K562 (cell line): ENCODE results near the gene DNAH9. TPM values are rescaled to one million over a fixed set of nuclear protein-coding genes. Genes with fewer than 3 reads are reported as not detected.

Experiments used
- ATAC-seq: fragments of 200-7000 bp; cut with Tn5 transposase; 3 replicates; pipeline ENCODE4 v1.9.1; 2020; ENCODE audit warnings: moderate library complexity
- BruUV-seq: library from RNA; stranded (reverse); fragments of 400-500 nt; replicated peaks from 2 replicates; lab custom pipeline; 2021; lab: Mats Ljungman, UMichigan
- CTCF ChIA-PET: fragments of 300-600 bp; formaldehyde crosslinking; extraction: SDS; loops from one replicate; lab custom pipeline; 2021; ENCODE audit warnings: low intra/inter-chr PET ratio; lab: Yijun Ruan, JAX
- POLR2A ChIA-PET: fragments of 300-600, 350-650 bp; sonication (Branson Sonifier 250); formaldehyde crosslinking; extraction: SDS; loops from one replicate; lab custom pipeline; 2021; ENCODE audit warnings: antibody characterized with exemption, inconsistent platforms; lab: Yijun Ruan, JAX
- DNase-seq, 4 experiments: peaks; one replicate each; pipeline versions ENCODE4 v3.0.0 to v3.0.0-alpha.2; 2011 to 2018; ENCODE audit warnings: low spot score in 3 of 4, mixed read lengths in 3 of 4; ENCODE audit errors: extremely low read depth in 1 of 4
- FAIRE-seq: peaks from 2 replicates; lab custom pipeline; 2011; peaks lifted over from hg19 to GRCh38; lab: Jason Lieb, UNC
- H2AFZ ChIP-seq: 2 replicates; pipeline ENCODE4 v1.6.0; 2011; ENCODE audit warnings: low read depth, low read length, control low read depth, inconsistent platforms
- H3K27ac ChIP-seq: fragments of 200-600 bp; 3 replicates; pipeline ENCODE4 v1.8.0; 2011; ENCODE audit warnings: low read depth, mild to moderate bottlenecking, control low read depth, inconsistent platforms, low read length, moderate library complexity, mixed read lengths; ENCODE audit errors: extremely low read depth
- H3K27me3 ChIP-seq, 2 experiments: fragments of 300-600 bp in 1 of 2; 2 replicates in 1 of 2; 3 replicates in 1 of 2; pipeline versions ENCODE4 v1.6.0 to v1.8.0; 2011; ENCODE audit warnings: inconsistent platforms in 2 of 2, low read length in 2 of 2, mild to moderate bottlenecking in 1 of 2, mixed read lengths in 1 of 2, moderate library complexity in 1 of 2; ENCODE audit not compliant: control insufficient read depth in 2 of 2, insufficient read depth in 2 of 2
- H3K36me3 ChIP-seq: fragments of 300-600 bp; 3 replicates; pipeline ENCODE4 v1.8.0; 2011; ENCODE audit warnings: mild to moderate bottlenecking, low read length, inconsistent platforms; ENCODE audit not compliant: control insufficient read depth, insufficient read depth
- H3K4me1 ChIP-seq, 2 experiments: fragments of 200-600 bp in 1 of 2; replicated peaks in 1 of 2; 2 replicates in 1 of 2; 3 replicates in 1 of 2; pipeline versions ENCODE4 v1.5.1 to v1.8.0; 2011; ENCODE audit warnings: inconsistent platforms in 2 of 2, low read length in 2 of 2, mild to moderate bottlenecking in 1 of 2, mixed read lengths in 1 of 2, moderate library complexity in 1 of 2; ENCODE audit not compliant: control insufficient read depth in 2 of 2, insufficient read depth in 2 of 2
- H3K4me2 ChIP-seq: 2 replicates; pipeline ENCODE4 v1.6.1; 2011; ENCODE audit warnings: low read length, control low read depth, inconsistent platforms, mixed read lengths; ENCODE audit not compliant: insufficient read depth
- H3K4me3 ChIP-seq: fragments of 200-600 bp; sonication (generic), shearing (Covaris generic); 2 replicates; pipeline ENCODE4 v1.5.1; 2016; ENCODE audit warnings: control low read depth, inconsistent platforms
- H3K79me2 ChIP-seq: fragments of 200-600 bp; 3 replicates; pipeline ENCODE4 v1.8.0; 2011; ENCODE audit warnings: low read length, inconsistent platforms; ENCODE audit not compliant: control insufficient read depth, insufficient read depth
- H3K9ac ChIP-seq, 2 experiments: 2 replicates each; pipeline versions ENCODE4 v1.6.0 to v1.6.1; 2011; ENCODE audit warnings: low read depth in 2 of 2, low read length in 2 of 2, control low read depth in 1 of 2, inconsistent platforms in 1 of 2, mild to moderate bottlenecking in 1 of 2, mixed read lengths in 1 of 2; ENCODE audit not compliant: insufficient read depth in 1 of 2
- H3K9me1 ChIP-seq: one replicate; pipeline ENCODE4 v1.6.0; 2011; ENCODE audit warnings: inconsistent platforms, mild to moderate bottlenecking, low read length, moderate library complexity; ENCODE audit not compliant: control insufficient read depth, insufficient read depth
- H3K9me3 ChIP-seq: replicated peaks from 2 replicates; pipeline ENCODE4 v1.5.1; 2011; ENCODE audit warnings: low read depth, low read length, inconsistent platforms; ENCODE audit not compliant: control insufficient read depth, insufficient read depth
- H4K20me1 ChIP-seq: replicated peaks from 2 replicates; pipeline ENCODE4 v1.6.1; 2011; ENCODE audit warnings: low read length, inconsistent platforms, mixed read lengths; ENCODE audit not compliant: control insufficient read depth, insufficient read depth
- ETV1 ChIP-seq: fragments of 450-650 bp; conservative IDR thresholded peaks from 2 replicates; pipeline ENCODE4 v1.6.1; 2016; ENCODE audit warnings: missing genetic modification characterization, control low read depth, low read depth, missing compliant biosample characterization
- KDM1A ChIP-seq, 2 experiments: fragments of 450-650 bp; IDR thresholded peaks; 2 replicates each; pipeline ENCODE4 v1.6.1; 2016; ENCODE audit warnings: mild to moderate bottlenecking in 2 of 2
- MEF2D ChIP-seq: conservative IDR thresholded peaks from 2 replicates; pipeline ENCODE4 v1.6.1; 2016; ENCODE audit warnings: low read depth, missing genetic modification characterization, missing compliant biosample characterization
- RNF219 ChIP-seq: fragments of 250-450 bp; sonication (Bioruptor Pico); IDR thresholded peaks from 2 replicates; pipeline ENCODE4 v1.5.0; 2022; ENCODE audit warnings: mild to moderate bottlenecking
- ZBTB40 ChIP-seq, 2 experiments: fragments of 450-650 bp in 1 of 2; sonication (generic) in 1 of 2; formaldehyde crosslinking in 1 of 2; IDR thresholded peaks; 2 replicates each; pipeline versions ENCODE4 v1.7.1 to v1.9.0; 2016 to 2022; ENCODE audit warnings: inconsistent platforms in 1 of 2, mild to moderate bottlenecking in 1 of 2, missing genetic modification reagents in 1 of 2
- ZNF140 ChIP-seq: fragments of 250-450 bp; sonication (Bioruptor Pico); IDR thresholded peaks from 2 replicates; pipeline ENCODE4 v1.8.0; 2021; ENCODE audit warnings: moderate library complexity, mild to moderate bottlenecking, inconsistent platforms
- ZNF146 ChIP-seq: IDR thresholded peaks from one replicate; pipeline ENCODE4 v1.6.1; 2018; ENCODE audit warnings: missing compliant biosample characterization; ENCODE audit not compliant: unreplicated experiment
- ZNF274 ChIP-seq: IDR thresholded peaks from 2 replicates; pipeline ENCODE4 v1.6.1; 2011; ENCODE audit warnings: low read depth, mild to moderate bottlenecking, low read length, moderate library complexity, borderline replicate concordance
- ZNF395 ChIP-seq: fragments of 200-800 bp; sonication (Bioruptor generic); IDR thresholded peaks from 2 replicates; pipeline ENCODE4 v1.6.1; 2017; ENCODE audit warnings: missing genetic modification characterization, missing compliant biosample characterization
- ZNF785 ChIP-seq: fragments of 250-450 bp; sonication (Bioruptor Pico); IDR thresholded peaks from 2 replicates; pipeline ENCODE4 v1.4.0; 2020; ENCODE audit warnings: mild to moderate bottlenecking
- WGBS: fragments of 100-300 bp; shearing (Covaris generic); methylation state at CpG from one replicate; pipeline ENCODE4 v1.1.6; 2016; ENCODE audit warnings: low coverage, mixed read lengths; ENCODE audit not compliant: insufficient coverage; ENCODE audit errors: missing lambda C conversion rate; 5-methylcytosine and 5-hydroxymethylcytosine counted together
- in situ Hi-C: fragments of 300-500 bp; cut with MboI; formaldehyde crosslinking; loops from 4 replicates; pipeline ENCODE4 v1.15.0; 2018; ENCODE audit warnings: inconsistent platforms, mixed read lengths
- intact Hi-C: fragments of 100-400 bp; cut with micrococcal nuclease; formaldehyde crosslinking; loops from 2 replicates; pipeline ENCODE4 v1.14.2; 2022
- polyA plus RNA-seq, 8 experiments: library from polyadenylated mRNA; depleted of rRNA in 4 of 8; stranded (reverse) in 5 of 8; unstranded in 3 of 8; fragments of >200 nt; fragmentation: Nextera tagmentation in 2 of 8; fragmentation: Illumina TruSeq in 1 of 8; extraction: Ambion mirVana in 2 of 8; extraction: Trizol in 1 of 8; gene quantifications; 2 replicates each; pipeline versions ENCODE4 v1.2.1 to v1.2.3, GENCODE V29; 2011 to 2014; ENCODE audit warnings: inconsistent platforms in 1 of 8, missing spikeins in 1 of 8
- total RNA-seq, 7 experiments: library from RNA; depleted of rRNA in 6 of 7; stranded (reverse); fragments of >200 nt in 6 of 7; fragmentation: Illumina TruSeq in 2 of 7; extraction: Trizol in 2 of 7; gene quantifications; 2 replicates each; pipeline versions ENCODE4 v1.2.1 to v1.2.3, GENCODE V29; 2011 to 2021; ENCODE audit warnings: low replicate concordance in 1 of 7

Gene DNAH9
- total and polyA plus RNA-seq, 9 of the 15 experiments (the other 6 are each of a cell fraction or from before 2014, with no cell fraction given), result not detected

GRCh38 chr17:11737313-11737679, 139.0 kb downstream of the DNAH9 start:
- POLR2A ChIA-PET, result interaction anchor here (0.6 to 0.7 kb wide), 2 partner anchors 48 to 979 kb away, joined by 3 to 4 read pairs; no protein-coding TSS in a partner anchor
- no peak for DNase-seq
- intact Hi-C loops (no loop called here), in situ Hi-C loops (no loop called here)
- Histone ChIP-seq H3K4me2 (no peak overlapping the region), H3K9me1 (no peaks in the 10 kb centered on the region), H3K36me3 (no peaks in the 10 kb centered on the region), H3K79me2 (no peaks in the 10 kb centered on the region), H3K27ac (no peak overlapping the region), H3K27me3 (peaks cover 0 to 4% of the 10 kb centered on the region in 2 experiments; a peak in 1 of 5 replicates), H3K4me3 (no peak overlapping the region), H3K9ac (no peak overlapping the region), H3K4me1 (no peaks in the 10 kb centered on the region; a peak in 2 of 5 replicates), H2AFZ (no peak overlapping the region), H4K20me1 (no peaks in the 10 kb centered on the region), H3K9me3 (no peaks in the 10 kb centered on the region)
- no peak for ATAC-seq
- no peak for FAIRE-seq
- no TSS peak for BruUV-seq
- CTCF ChIA-PET, result no interaction called here
- WGBS, result 22% methylated on average over 4 of the region's 5 CpGs
- no peak for TF ChIP-seq ZNF395
- no peak for TF ChIP-seq MEF2D (tag)
- TF ChIP-seq ZNF140 (CRISPR knock-in tag), result no peak
- TF ChIP-seq ZNF146, result no peak
- no peak for TF ChIP-seq ZNF785 (CRISPR knock-in tag)
- no peak for TF ChIP-seq ZNF274
- TF ChIP-seq ZBTB40 (IDR thresholded peaks at IDR 0.05), result no peak
- TF ChIP-seq ZBTB40 (CRISPR knock-in tag; IDR thresholded peaks at IDR 0.05), result no peak
- TF ChIP-seq RNF219 (CRISPR knock-in tag), result no peak
- TF ChIP-seq ETV1 (tag), result no peak
- no peak for TF ChIP-seq KDM1A (IDR thresholded peaks at IDR 0.05)
